Stomach smooth muscle (tissue), 2 donors: ENCODE measurements around the gene TXNIP.
A peak's percentile ranks its signal among the peaks of the same experiment; 100 is the strongest.

Experiments used
- H3K27ac ChIP-seq: one replicate; pipeline ENCODE4 v1.7.0; 2013; ENCODE audit warnings: mild to moderate bottlenecking, low read length, inconsistent platforms
- H3K27me3 ChIP-seq, 2 donors: one replicate each; pipeline ENCODE4 v1.7.0; 2013; ENCODE audit warnings: low read length in 2 of 2; ENCODE audit not compliant: insufficient read depth in 2 of 2, control insufficient read depth in 1 of 2
- H3K36me3 ChIP-seq, 2 donors: one replicate each; pipeline ENCODE4 v1.7.0; 2013; ENCODE audit warnings: low read length in 2 of 2; ENCODE audit not compliant: control insufficient read depth in 2 of 2, insufficient read depth in 2 of 2
- H3K4me1 ChIP-seq: one replicate; pipeline ENCODE4 v1.7.0; 2013; ENCODE audit warnings: low read length; ENCODE audit not compliant: control insufficient read depth, insufficient read depth
- H3K4me3 ChIP-seq, 2 donors: one replicate each; pipeline ENCODE4 v1.7.0; 2013; ENCODE audit warnings: low read length in 2 of 2
- H3K9ac ChIP-seq, 2 donors: one replicate each; pipeline ENCODE4 v1.7.0; 2013; ENCODE audit warnings: low read length in 2 of 2, mild to moderate bottlenecking in 1 of 2
- H3K9me3 ChIP-seq, 2 donors: one replicate each; pipeline ENCODE4 v1.7.0; 2013; ENCODE audit warnings: low read length in 2 of 2; ENCODE audit not compliant: control insufficient read depth in 2 of 2
- donor health status: healthy.
- donor health status: Pancreatic carcinoma.

The TXNIP gene

GRCh38 chr1:145975216-145975615 lies 21.2 kb downstream of the TXNIP start:
- H3K27ac ChIP-seq = no peak overlapping the region
- H3K27me3 ChIP-seq = no peaks in the 10 kb centered on the region
- H3K9ac ChIP-seq = no peak overlapping the region
- H3K9me3 ChIP-seq = no peaks in the 10 kb centered on the region
- H3K4me1 ChIP-seq = peaks cover 32% of the 10 kb centered on the region
- H3K4me3 ChIP-seq = no peak overlapping the region
- peaks cover 0 to 6% of the 10 kb centered on the region in 2 donors for H3K36me3 ChIP-seq

DNA sequence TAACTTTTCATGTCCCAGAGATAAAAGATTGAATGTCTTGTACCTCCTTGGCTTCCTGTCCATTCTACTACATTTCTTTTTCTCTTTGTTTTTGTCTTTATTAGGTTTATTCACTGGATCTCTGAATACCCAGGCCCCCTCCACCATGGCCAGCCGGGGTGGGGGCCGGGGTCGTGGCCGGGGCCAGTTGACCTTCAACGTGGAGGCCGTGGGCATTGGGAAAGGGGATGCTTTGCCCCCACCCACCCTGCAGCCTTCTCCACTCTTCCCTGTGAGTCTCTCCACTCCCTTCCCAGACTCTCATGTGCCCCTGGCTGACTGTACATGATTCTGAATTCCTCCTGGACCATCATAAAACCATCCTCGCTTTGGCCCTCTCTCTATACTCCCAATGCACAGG lies 21.7 kb downstream of the TXNIP start:
- Histone ChIP-seq H3K4me1 (peaks cover 28% of the 10 kb centered on the region), H3K9ac (no peak overlapping the region), H3K4me3 (no peak overlapping the region), H3K27ac (no peak overlapping the region), H3K9me3 (no peaks in the 10 kb centered on the region), H3K36me3 (peaks cover 0 to 6% of the 10 kb centered on the region in 2 donors), H3K27me3 (no peaks in the 10 kb centered on the region)

GRCh38 chr1:145972580-145972979 lies 23.8 kb downstream of the TXNIP start:
- Histone ChIP-seq H3K4me1 (peaks cover 7% of the 10 kb centered on the region), H3K27me3 (no peaks in the 10 kb centered on the region), H3K4me3 (no peak overlapping the region), H3K27ac (no peak overlapping the region), H3K9ac (no peak overlapping the region), H3K36me3 (peaks cover 0 to 6% of the 10 kb centered on the region in 2 donors), H3K9me3 (peaks cover 0 to under 1% of the 10 kb centered on the region in 2 donors)

GRCh38 chr1:145967288-145967687 lies 29.1 kb downstream of the TXNIP start:
- no peak overlapping the region for H3K27ac ChIP-seq
- no peak overlapping the region for H3K4me3 ChIP-seq
- H3K4me1 ChIP-seq = peaks cover 18% of the 10 kb centered on the region
- peaks cover 0 to 6% of the 10 kb centered on the region in 2 donors for H3K9me3 ChIP-seq
- H3K36me3 ChIP-seq = no peaks in the 10 kb centered on the region
- H3K9ac ChIP-seq = no peak overlapping the region
- H3K27me3 ChIP-seq = no peaks in the 10 kb centered on the region

DNA sequence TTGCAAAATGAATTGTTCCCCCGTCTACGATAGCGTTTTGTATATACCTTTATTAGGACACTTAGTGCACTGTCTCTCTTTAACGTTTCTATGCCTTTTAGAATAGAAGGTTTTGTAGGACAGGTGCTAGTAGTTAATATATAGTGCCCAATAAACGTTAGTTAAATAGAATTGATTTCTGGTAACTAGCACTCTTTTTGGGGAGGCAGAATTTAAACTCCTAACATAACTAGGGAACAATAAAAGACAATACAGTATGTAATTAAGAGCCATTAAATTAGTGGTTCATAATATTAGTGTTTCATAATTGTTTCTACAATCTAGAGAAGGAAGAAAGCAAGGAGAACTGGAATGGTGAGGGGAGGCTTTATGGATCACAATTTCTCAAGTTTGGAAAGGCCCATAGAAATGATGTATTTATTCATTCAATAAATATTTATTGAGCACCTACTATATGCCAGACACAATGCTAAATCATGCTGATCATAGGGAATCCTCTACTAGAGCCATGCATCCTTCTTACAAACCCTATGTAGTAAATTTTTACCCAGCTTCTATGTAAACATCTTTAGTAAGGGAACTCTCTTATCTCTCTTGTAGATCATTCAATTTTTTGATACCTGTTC lies 31.1 kb downstream of the TXNIP start:
- peaks cover 35% of the 10 kb centered on the region for H3K4me1 ChIP-seq
- peak overlapping the region; percentile 88 to 89 for H3K9ac ChIP-seq
- peak overlapping the region; percentile 74 for H3K27ac ChIP-seq
- no peaks in the 10 kb centered on the region for H3K36me3 ChIP-seq
- H3K27me3 ChIP-seq = no peaks in the 10 kb centered on the region
- peak overlapping the region; percentile 88 for H3K4me3 ChIP-seq
- H3K9me3 ChIP-seq = peaks cover 0 to 6% of the 10 kb centered on the region in 2 donors

DNA sequence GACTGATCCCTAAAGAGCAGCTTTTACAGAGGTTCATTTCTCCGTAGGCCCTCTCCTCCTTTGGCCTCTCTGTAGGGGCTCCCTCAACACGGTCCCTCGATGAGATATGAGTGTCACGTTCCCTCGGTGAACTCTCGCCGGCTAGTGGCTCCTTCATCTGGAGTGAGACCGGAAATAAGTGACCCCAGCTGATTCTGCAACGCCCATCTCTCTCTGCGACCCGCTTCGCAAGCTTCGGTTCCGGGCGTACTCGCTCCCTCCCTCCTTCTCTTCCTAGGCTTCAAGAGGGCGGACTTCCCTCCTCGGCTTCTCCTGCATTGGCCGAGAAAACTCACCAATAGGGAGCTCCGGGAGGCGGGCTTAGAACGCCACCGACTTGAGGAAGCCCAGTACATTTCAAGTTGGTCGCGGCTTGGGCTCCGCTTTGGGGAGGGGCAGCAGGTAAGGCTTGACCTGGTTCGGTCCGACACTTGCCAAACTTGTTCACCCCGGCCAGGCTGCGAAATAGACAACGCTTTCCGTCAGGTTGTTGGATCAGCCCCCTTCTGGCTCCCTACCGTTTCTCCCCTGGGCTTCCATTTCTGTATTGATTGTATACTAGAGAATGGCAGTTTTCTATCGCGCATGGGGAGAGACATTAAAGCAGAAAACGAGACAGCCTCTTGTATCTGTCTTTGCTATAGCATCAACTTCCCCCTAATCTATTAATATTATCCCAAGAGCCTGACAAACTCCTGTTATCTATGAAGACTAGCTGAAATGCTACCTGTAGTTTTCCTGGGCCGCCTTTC lies 31.9 kb downstream of the TXNIP start, which contains the start of the genes ANKRD34A and POLR3GL:
ANKRD34A (minus strand) TSS at position 248 of the 791 bp plus-strand sequence. CDS start 2,816 bp downstream, outside the sequence.
POLR3GL (plus strand) TSS at position 363 of the 791 bp plus-strand sequence. CDS start 10,176 bp downstream, outside the sequence.
- Histone ChIP-seq H3K4me3 (peak within 1 kb of the TSS; percentile 88), H3K27me3 (no peaks in the 10 kb centered on the region), H3K9me3 (peaks cover 0 to 6% of the 10 kb centered on the region in 2 donors), H3K9ac (peak within 1 kb of the TSS; percentile 88 to 89), H3K27ac (peak within 1 kb of the TSS; percentile 74), H3K36me3 (no peaks in the 10 kb centered on the region), H3K4me1 (peaks cover 41% of the 10 kb centered on the region)

DNA sequence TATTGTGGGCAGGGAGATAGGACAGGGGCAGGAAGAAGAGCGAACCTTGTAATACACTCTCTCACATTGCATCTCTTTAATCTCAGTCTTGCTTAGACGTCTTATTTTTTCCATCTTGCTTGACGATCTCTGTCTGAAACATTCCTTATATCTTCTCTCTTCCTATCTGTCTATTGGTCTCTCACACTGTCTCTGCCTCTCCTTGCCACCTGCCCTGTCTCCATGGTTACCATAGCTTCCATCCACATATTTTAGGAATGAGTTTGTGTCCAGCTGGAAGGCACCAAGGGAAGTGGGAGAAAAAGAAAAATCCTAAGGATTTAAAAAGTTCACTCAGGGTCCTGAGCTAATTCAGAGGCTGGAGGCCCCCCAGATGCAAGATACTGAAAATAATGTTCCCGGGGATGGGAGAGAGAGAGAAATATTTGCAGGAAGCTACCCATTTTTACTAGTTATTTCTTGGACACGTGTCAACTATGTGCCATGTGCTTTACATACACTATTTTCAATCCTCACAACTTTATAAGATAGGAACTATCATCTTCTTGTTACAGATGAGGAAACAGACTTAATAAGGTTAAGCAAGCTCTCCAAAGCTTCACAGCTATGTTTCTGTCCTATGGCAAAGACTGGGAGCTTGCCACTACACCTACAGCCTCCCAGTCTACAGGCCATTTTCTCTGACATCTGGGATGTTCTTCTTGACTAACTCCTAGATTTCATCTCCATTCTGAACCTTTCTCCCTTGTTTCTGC lies 32.9 kb downstream of the TXNIP start:
- Histone ChIP-seq H3K27me3 (no peaks in the 10 kb centered on the region), H3K27ac (peak overlapping the region; percentile 74), H3K4me1 (peaks cover 41% of the 10 kb centered on the region), H3K9ac (peak overlapping the region; percentile 88 to 89), H3K4me3 (peak overlapping the region; percentile 88), H3K9me3 (peaks cover 0 to 6% of the 10 kb centered on the region in 2 donors), H3K36me3 (no peaks in the 10 kb centered on the region)

DNA sequence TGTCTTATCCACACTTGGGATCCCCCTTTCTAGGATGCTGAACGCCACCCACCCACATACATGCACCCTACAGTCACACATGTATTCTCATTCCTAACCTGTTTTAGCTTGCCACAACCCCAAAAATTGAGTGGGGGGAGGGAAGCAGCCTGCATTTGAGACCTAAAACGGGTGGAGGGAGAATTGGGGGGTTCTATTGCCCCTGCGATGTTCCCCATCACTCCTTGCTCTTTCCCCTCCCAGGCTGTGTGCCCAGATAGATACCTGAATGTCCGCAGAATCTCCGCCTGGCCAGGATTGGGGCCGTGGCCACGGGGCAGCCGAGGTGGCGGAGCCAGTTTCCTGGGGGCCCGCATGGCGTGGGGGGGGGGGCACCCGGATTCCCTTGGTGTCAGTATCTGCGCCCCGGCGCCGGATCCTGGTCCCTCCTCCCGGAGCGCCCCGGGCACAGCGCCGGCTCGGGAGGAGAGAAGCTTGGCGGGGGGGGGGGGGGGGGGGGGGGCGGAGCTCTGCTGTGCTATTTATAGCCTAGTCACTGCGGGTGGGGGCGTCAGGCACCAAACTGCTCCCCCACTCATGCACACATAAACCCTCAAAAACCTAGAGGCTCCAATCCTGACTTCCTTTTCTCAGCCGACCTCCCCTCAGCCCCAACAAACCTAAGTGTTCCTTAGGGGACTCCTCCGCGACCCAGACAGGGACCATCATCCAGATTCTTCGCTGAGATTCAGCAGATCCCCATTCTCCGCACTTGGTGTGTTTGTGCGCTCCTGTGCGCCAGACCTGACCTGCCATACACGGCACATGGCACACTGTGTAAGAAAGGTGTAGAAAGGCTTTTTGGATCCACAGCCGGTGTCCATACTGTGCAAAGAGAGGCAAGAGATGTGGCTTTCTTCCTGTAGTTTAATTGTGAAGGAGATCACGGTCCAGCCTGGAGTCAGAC lies 33.9 kb downstream of the TXNIP start:
- peak overlapping the region; percentile 88 to 92 for H3K4me3 ChIP-seq
- no peaks in the 10 kb centered on the region for H3K27me3 ChIP-seq
- H3K4me1 ChIP-seq = peaks cover 46% of the 10 kb centered on the region
- H3K27ac ChIP-seq = peak overlapping the region; percentile 92
- H3K9ac ChIP-seq = peak overlapping the region; percentile 80 to 89
- H3K9me3 ChIP-seq = peaks cover 0 to 4% of the 10 kb centered on the region in 2 donors
- H3K36me3 ChIP-seq = no peaks in the 10 kb centered on the region

DNA sequence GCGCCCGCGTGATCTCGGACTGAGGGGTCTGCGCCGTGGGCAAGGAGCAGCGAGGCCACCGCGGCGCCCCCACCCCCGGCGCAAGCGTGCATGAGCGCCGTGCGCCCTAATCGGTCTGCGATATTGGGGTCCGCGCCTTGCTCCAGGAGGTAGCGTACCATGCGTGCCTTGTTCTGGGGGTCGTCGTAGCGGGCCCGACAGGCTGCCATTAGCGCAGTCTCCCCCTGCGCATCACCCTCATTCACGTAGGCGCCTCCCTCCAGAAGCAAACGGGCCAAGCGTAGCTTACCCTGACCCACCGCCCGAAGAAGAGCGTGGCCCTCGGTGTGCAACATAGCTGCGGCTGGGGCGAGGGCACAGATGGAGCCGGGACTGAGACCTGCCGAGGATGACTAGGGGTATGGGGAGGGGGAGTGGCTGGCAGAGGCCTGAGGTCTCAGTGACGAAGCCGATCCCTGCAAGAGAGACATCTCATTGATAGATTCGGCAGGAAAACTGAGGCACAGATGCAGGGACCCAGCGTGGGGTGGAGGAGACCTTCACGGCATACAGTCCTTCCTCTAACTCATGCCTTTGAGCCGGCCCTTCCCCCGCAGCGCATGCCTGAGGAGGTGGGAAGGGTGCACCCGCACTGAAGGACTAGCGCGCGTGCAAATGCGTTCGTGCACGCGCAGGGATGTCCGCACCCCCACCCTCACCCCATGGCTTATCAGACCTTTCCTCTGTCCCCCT lies 34.8 kb downstream of the TXNIP start:
- Histone ChIP-seq H3K9ac (peak overlapping the region; percentile 80 to 89), H3K36me3 (no peaks in the 10 kb centered on the region), H3K4me1 (peaks cover 47% of the 10 kb centered on the region), H3K27me3 (no peaks in the 10 kb centered on the region), H3K9me3 (no peaks in the 10 kb centered on the region), H3K4me3 (peak overlapping the region; percentile 86 to 92), H3K27ac (peak overlapping the region; percentile 92)
